Vagina (tissue), 2 donors: ENCODE data around the gene CCDC85C. TPM values are rescaled to one million over a fixed set of nuclear protein-coding genes. Genes with fewer than 3 reads are reported as not detected.

Source experiments
- DNase-seq, 2 donors: peaks; one replicate each; pipeline ENCODE4 v3.0.0-alpha.2; 2017; ENCODE audit errors: extremely low spot score in 2 of 2
- H3K27ac ChIP-seq: fragments of 200-600 bp; sonication (generic); one replicate; pipeline ENCODE4 v1.5.1; 2019
- H3K27me3 ChIP-seq: fragments of 200-600 bp; sonication (generic); one replicate; pipeline ENCODE4 v1.5.1; 2019
- H3K36me3 ChIP-seq, 2 donors: fragments of 200-600 bp; sonication (generic); one replicate each; pipeline ENCODE4 v1.5.1; 2017 to 2019
- H3K4me1 ChIP-seq: fragments of 200-600 bp; sonication (generic); one replicate; pipeline ENCODE4 v1.5.1; 2019
- H3K4me3 ChIP-seq, 2 donors: fragments of 200-600 bp; sonication (generic); 1 replicate in 1 of 2; 2 replicates in 1 of 2; pipeline ENCODE4 v1.5.1; 2016 to 2019
- H3K9me3 ChIP-seq: fragments of 200-600 bp; sonication (generic); one replicate; pipeline ENCODE4 v1.5.1; 2019
- POLR2A ChIP-seq, 2 donors: fragments of 450-650 bp; IDR thresholded peaks; one replicate each; pipeline ENCODE4 v1.6.1; 2017; ENCODE audit warnings: antibody characterized with exemption in 2 of 2, mild to moderate bottlenecking in 2 of 2, moderate library complexity in 2 of 2
- POLR2AphosphoS5 ChIP-seq, 2 donors: sonication (generic); formaldehyde crosslinking; IDR thresholded peaks; one replicate each; pipeline ENCODE4 v1.9.0; 2017; ENCODE audit warnings: antibody characterized with exemption in 2 of 2, mild to moderate bottlenecking in 2 of 2, low read depth in 1 of 2; ENCODE audit not compliant: insufficient read depth in 1 of 2
- intact Hi-C: fragments of 100-400 bp; cut with DNase I; formaldehyde crosslinking; loops from one replicate; pipeline ENCODE4 v1.15.1; 2023
- total RNA-seq: library from RNA; depleted of rRNA; stranded (reverse); fragments of >200 nt; gene quantifications from one replicate; pipeline ENCODE4 v1.2.3, GENCODE V29; 2016
- TF ChIP-seq, protein P1 (sequence below), 3 experiments: fragments of 450-650 bp in 2 of 3; fragments of 200-600 bp in 1 of 3; sonication (generic) in 1 of 3; IDR thresholded peaks; one replicate each; pipeline ENCODE4 v1.5.1; 2017 to 2019; ENCODE audit warnings: antibody characterized with exemption in 3 of 3, mild to moderate bottlenecking in 2 of 3, moderate library complexity in 2 of 3

CCDC85C gene
- total RNA-seq, 1 donor from 2014 or later: 6.9 TPM

- TF ChIP-seq POLR2AphosphoS5 (IDR thresholded peaks at IDR 0.05; ENCODE audit: insufficient read depth in 1 of 2, low read depth in 1 of 2) (no peak), POLR2A (IDR thresholded peaks at IDR 0.05) (no peak)
- TF ChIP-seq, protein P1, sequence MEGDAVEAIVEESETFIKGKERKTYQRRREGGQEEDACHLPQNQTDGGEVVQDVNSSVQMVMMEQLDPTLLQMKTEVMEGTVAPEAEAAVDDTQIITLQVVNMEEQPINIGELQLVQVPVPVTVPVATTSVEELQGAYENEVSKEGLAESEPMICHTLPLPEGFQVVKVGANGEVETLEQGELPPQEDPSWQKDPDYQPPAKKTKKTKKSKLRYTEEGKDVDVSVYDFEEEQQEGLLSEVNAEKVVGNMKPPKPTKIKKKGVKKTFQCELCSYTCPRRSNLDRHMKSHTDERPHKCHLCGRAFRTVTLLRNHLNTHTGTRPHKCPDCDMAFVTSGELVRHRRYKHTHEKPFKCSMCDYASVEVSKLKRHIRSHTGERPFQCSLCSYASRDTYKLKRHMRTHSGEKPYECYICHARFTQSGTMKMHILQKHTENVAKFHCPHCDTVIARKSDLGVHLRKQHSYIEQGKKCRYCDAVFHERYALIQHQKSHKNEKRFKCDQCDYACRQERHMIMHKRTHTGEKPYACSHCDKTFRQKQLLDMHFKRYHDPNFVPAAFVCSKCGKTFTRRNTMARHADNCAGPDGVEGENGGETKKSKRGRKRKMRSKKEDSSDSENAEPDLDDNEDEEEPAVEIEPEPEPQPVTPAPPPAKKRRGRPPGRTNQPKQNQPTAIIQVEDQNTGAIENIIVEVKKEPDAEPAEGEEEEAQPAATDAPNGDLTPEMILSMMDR (IDR thresholded peaks at IDR 0.05): no peak
- no peak overlapping the region for H3K4me3 ChIP-seq
- H3K9me3 ChIP-seq: no peaks in the 10 kb centered on the region
- no peak for DNase-seq
- intact Hi-C loops: no loop called here
- no peaks in the 10 kb centered on the region for H3K36me3 ChIP-seq
- no peak overlapping the region for H3K27ac ChIP-seq
- no peaks in the 10 kb centered on the region for H3K27me3 ChIP-seq
- H3K4me1 ChIP-seq: peaks cover 12% of the 10 kb centered on the region
These were observed 51.3 kb downstream of the CCDC85C start for GRCh38 chr14:99552572-99553216.

GRCh38 chr14:99552021-99552553, 51.9 kb downstream of the CCDC85C start:
- no peak for DNase-seq
- intact Hi-C loops: no loop called here
- no peaks in the 10 kb centered on the region for H3K9me3 ChIP-seq
- no peak overlapping the region for H3K27ac ChIP-seq
- H3K4me1 ChIP-seq: peaks cover 12% of the 10 kb centered on the region
- H3K36me3 ChIP-seq: no peaks in the 10 kb centered on the region
- no peak overlapping the region for H3K4me3 ChIP-seq
- TF ChIP-seq POLR2A (IDR thresholded peaks at IDR 0.05) (no peak), POLR2AphosphoS5 (IDR thresholded peaks at IDR 0.05; ENCODE audit: insufficient read depth in 1 of 2, low read depth in 1 of 2) (no peak)
- TF ChIP-seq, protein P1 (IDR thresholded peaks at IDR 0.05): no peak
- no peaks in the 10 kb centered on the region for H3K27me3 ChIP-seq

DNA sequence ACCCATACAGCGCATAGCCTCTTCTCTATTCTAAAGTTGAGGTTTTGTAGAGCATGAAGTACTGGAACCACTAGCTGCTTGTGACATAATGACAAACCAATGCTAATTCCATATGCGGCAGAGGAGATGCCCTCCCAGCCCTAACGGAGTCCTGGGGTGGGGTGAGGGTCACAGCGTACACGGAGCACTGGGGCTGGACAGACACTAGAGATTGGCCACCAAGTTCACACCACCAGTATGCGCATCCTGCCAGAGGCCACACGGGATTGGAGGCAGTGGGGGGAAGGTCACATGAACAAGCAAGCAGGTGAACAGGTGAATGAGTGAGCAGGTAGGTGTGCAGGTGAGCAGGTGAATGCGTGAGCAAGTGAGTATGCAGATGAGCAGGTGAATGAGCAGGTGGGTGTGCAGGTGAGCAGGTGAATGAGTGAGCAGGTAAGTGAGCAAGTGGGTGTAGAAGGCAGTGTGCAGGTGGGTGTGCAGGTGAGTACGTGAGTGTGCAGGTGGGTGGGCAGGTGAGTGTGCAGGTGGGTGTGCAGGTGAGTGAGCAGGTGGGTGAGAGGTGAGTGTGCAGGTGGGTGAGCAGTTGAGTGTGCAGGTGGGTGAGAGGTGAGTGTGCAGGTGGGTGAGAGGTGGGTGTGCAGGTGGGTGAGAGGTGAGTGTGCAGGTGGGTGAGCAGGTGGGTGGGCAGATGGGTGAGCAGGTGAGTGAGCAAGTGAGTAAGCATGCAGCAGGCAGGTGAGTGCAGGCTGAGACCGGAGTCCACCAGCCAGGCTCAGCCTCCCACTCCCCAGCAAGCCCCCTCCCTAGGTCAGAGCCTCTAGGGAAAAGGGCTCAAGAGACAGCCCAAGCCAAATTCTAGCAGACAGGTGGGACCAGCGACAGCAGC, 52.7 kb downstream of the CCDC85C start:
- TF ChIP-seq POLR2A (IDR thresholded peaks at IDR 0.05) (no peak), POLR2AphosphoS5 (IDR thresholded peaks at IDR 0.05; ENCODE audit: insufficient read depth in 1 of 2, low read depth in 1 of 2) (no peak)
- TF ChIP-seq, protein P1 (IDR thresholded peaks at IDR 0.05): no peak
- Histone ChIP-seq H3K27ac (no peak overlapping the region), H3K4me1 (peaks cover 12% of the 10 kb centered on the region), H3K4me3 (no peak overlapping the region), H3K27me3 (no peaks in the 10 kb centered on the region), H3K9me3 (no peaks in the 10 kb centered on the region), H3K36me3 (no peaks in the 10 kb centered on the region)
- intact Hi-C loops: no loop called here
- DNase-seq: no peak

DNA sequence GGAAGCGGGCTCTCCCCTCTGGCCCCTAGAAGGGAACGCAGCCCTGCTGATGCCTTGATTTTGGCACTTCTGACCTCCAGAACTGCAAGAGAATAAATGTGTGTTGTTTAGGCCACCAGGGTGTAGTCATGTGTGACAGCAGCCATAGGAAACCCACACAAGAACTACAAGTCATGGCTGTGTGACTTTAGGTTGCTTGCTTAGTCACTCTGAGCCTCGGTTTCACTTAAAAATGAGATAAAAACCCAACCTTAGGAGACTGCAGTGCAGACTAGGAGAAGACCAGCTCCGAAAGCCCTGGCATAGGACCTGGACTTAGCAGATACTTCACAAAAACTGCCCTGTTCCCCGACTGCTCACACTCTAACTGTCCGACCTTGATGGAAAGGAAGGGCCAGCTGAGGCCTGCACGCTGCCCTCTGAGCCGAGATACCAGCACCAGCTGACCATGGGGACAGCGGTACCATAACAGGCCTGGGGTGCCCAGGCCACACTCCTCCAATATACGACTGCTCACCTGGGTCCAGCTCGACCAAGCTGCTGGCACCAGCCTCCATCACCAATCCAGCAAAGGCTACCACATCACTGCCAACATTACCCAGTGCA, 53.5 kb downstream of the CCDC85C start:
- TF ChIP-seq, protein P1 (IDR thresholded peaks at IDR 0.05): no peak
- TF ChIP-seq POLR2AphosphoS5 (IDR thresholded peaks at IDR 0.05; ENCODE audit: insufficient read depth in 1 of 2, low read depth in 1 of 2) (no peak), POLR2A (IDR thresholded peaks at IDR 0.05) (no peak)
- H3K27me3 ChIP-seq: no peaks in the 10 kb centered on the region
- intact Hi-C loops: no loop called here
- H3K9me3 ChIP-seq: no peaks in the 10 kb centered on the region
- no peak overlapping the region for H3K27ac ChIP-seq
- no peaks in the 10 kb centered on the region for H3K36me3 ChIP-seq
- H3K4me3 ChIP-seq: no peak overlapping the region
- no peak for DNase-seq
- H3K4me1 ChIP-seq: peaks cover 12% of the 10 kb centered on the region
